WERI-Rb-1 (cell line): ENCODE data around the gene SHROOM2.
"Not testable (repeated sequence)": the region's sequence is repeated elsewhere in the genome, so short reads cannot be mapped to it uniquely, and the experiment has no call there.

Experiments
- DNase-seq: peaks from one replicate; pipeline ENCODE4 v3.0.0-alpha.2; 2020
- H3K27ac ChIP-seq: fragments of 250-450 bp; sonication (Bioruptor Pico); 2 replicates; pipeline ENCODE4 v1.5.1; 2020; ENCODE audit warnings: mild to moderate bottlenecking, moderate library complexity
- H3K27me3 ChIP-seq: fragments of 250-450 bp; sonication (Bioruptor Pico); 2 replicates; pipeline ENCODE4 v1.5.1; 2021; ENCODE audit warnings: mild to moderate bottlenecking, low read depth, moderate library complexity; ENCODE audit not compliant: insufficient read depth, severe bottlenecking
- H3K36me3 ChIP-seq: fragments of 250-450 bp; sonication (Bioruptor Pico); 2 replicates; pipeline ENCODE4 v1.5.1; 2020; ENCODE audit warnings: mild to moderate bottlenecking, moderate library complexity
- H3K4me3 ChIP-seq: 2 replicates; pipeline ENCODE4 v1.5.1; 2011; ENCODE audit warnings: low read depth, mild to moderate bottlenecking, control low read depth, low read length
- H3K9me3 ChIP-seq: fragments of 250-450 bp; sonication (Bioruptor Pico); 2 replicates; pipeline ENCODE4 v1.5.1; 2021; ENCODE audit warnings: mild to moderate bottlenecking, moderate library complexity; ENCODE audit not compliant: severe bottlenecking
- CTCF ChIP-seq: IDR thresholded peaks from 2 replicates; pipeline ENCODE4 v1.5.1; 2011; ENCODE audit warnings: low read depth, mild to moderate bottlenecking, control low read depth, inconsistent platforms, low read length

The SHROOM2 gene

DNA sequence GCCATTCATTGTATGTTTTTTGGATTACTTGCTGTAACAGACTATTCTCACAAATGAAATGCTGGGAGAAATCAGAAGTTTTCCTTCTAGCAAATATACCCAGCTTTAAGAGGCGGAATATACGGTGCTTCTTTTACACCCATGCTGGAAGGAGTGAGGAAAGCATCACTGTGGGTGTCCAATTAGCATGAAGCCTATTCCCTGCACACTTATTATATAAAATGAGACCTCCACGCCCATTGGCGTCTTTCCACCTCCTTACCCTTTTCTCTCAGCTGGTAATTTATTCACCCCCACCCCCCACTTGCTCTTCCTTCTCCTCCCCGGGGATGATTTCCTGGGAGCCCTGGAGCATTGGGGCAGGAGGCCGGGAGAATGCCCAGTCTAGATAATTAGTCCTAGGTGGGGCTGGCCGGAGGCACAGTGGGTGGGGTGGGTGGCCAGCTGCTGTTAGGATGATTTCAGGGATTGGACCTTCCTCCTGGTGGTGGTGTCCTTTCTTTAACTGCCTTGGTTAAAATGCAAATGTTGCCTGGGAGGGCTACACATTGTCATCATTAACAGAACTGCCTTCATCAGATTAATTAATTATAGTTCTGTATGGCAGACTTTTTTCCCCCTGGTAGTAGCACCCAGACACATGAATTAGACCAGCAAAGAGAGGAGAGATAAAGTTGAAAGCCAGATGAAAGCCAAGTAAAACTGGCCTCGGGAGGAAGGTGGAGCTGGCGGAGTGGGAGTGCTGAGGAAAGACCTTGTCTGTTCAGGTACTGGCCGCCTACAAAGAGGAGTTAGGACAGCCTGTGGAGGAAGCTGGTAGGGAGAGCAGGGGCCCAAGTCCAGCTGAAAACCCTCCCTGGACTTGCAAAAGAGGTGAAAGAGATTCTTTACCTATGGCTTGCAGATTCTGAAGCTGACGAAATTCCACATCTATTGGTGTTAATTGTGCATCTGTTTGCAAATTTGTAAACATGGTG, 11.4 kb downstream of the SHROOM2 start:
- Histone ChIP-seq H3K4me3 (no peak overlapping the region), H3K27ac (no peak overlapping the region), H3K9me3 (peaks cover 4% of the 10 kb centered on the region), H3K36me3 (no peaks in the 10 kb centered on the region), H3K27me3 (peaks cover 4% of the 10 kb centered on the region)
- no peak for DNase-seq
- TF ChIP-seq CTCF, result no peak

- Histone ChIP-seq H3K9me3 (peaks cover 4% of the 10 kb centered on the region), H3K27me3 (peaks cover 4% of the 10 kb centered on the region), H3K36me3 (no peaks in the 10 kb centered on the region), H3K27ac (no peak overlapping the region), H3K4me3 (no peak overlapping the region)
- DNase-seq, result no peak
- no peak for TF ChIP-seq CTCF
Observed at GRCh38 chrX:9802737-9803136, 16.5 kb downstream of the SHROOM2 start.

- H3K36me3 ChIP-seq, result no peaks in the 10 kb centered on the region
- H3K4me3 ChIP-seq, result no peak overlapping the region
- peaks cover 4% of the 10 kb centered on the region for H3K27me3 ChIP-seq
- no peak for TF ChIP-seq CTCF
- peaks cover 4% of the 10 kb centered on the region for H3K9me3 ChIP-seq
- no peak for DNase-seq
- no peak overlapping the region for H3K27ac ChIP-seq
Observed at GRCh38 chrX:9804444-9804843, 18.2 kb downstream of the SHROOM2 start.

GRCh38 chrX:9805956-9806355, 19.7 kb downstream of the SHROOM2 start:
- Histone ChIP-seq H3K27me3 (no peaks in the 10 kb centered on the region), H3K27ac (no peak overlapping the region), H3K4me3 (no peak overlapping the region), H3K36me3 (no peaks in the 10 kb centered on the region), H3K9me3 (no peaks in the 10 kb centered on the region)
- DNase-seq, result no peak
- TF ChIP-seq CTCF, result no peak

GRCh38 chrX:9807355-9808182, 21.3 kb downstream of the SHROOM2 start:
- no peak for DNase-seq
- H3K27me3 ChIP-seq, result no peaks in the 10 kb centered on the region
- no peak overlapping the region for H3K27ac ChIP-seq
- H3K9me3 ChIP-seq, result no peaks in the 10 kb centered on the region
- H3K4me3 ChIP-seq, result no peak overlapping the region
- H3K36me3 ChIP-seq, result no peaks in the 10 kb centered on the region
- no peak for TF ChIP-seq CTCF

DNA sequence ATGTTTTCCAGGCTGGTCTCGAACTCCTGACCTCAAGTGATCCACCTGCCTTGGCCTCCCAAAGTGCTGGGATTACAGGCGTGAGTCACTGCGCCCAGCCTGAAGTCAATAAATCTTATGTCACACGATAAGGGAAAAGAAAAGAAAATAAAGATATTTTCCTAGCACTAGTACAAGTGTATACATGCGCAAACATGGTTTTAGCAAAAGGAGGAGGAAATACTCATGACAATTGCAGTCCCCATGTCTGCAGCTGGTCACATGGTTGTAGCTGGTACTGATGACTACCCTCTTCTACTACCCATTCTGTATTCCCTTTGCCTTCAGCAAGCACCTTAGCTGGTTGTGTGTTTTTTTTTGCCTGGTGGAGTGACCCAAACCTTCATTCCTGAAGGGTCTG, 23.6 kb downstream of the SHROOM2 start:
- H3K27me3 ChIP-seq, H3K4me3 ChIP-seq, H3K27ac ChIP-seq, H3K36me3 ChIP-seq, H3K9me3 ChIP-seq, DNase-seq: not testable (repeated sequence)

- H3K9me3 ChIP-seq, H3K27me3 ChIP-seq, DNase-seq, H3K27ac ChIP-seq, H3K4me3 ChIP-seq, H3K36me3 ChIP-seq: not testable (repeated sequence)
Observed at GRCh38 chrX:9811086-9811485, 24.9 kb downstream of the SHROOM2 start.
